CD1c-positive myeloid dendritic cell (primary cell): Measurements from ENCODE around the gene CDH4.
"Not testable (repeated sequence)": the region's sequence is repeated elsewhere in the genome, so short reads cannot be mapped to it uniquely, and the experiment has no call there.

Experiments
- DNase-seq: peaks from one replicate; pipeline ENCODE4 v3.0.0-alpha.2; 2016; ENCODE audit errors: extremely low spot score

The CDH4 gene

GRCh38 chr20:61942526-61942925 lies 690.5 kb downstream of the CDH4 start:
- no peak for DNase-seq

- not testable (repeated sequence) for DNase-seq
Observed at GRCh38 chr20:61944967-61945366, 692.9 kb downstream of the CDH4 start.

GRCh38 chr20:61945495-61945894 lies 693.4 kb downstream of the CDH4 start:
- DNase-seq: not testable (repeated sequence)

GRCh38 chr20:61948056-61948455 lies 696.0 kb downstream of the CDH4 start:
- not testable (repeated sequence) for DNase-seq

GRCh38 chr20:61948586-61949362 lies 696.7 kb downstream of the CDH4 start:
- DNase-seq: no peak

GRCh38 chr20:61949363-61949713 lies 697.3 kb downstream of the CDH4 start:
- DNase-seq: no peak

GRCh38 chr20:61949714-61950640 lies 697.9 kb downstream of the CDH4 start:
- no peak for DNase-seq

GRCh38 chr20:61950641-61951071 lies 698.6 kb downstream of the CDH4 start:
- no peak for DNase-seq

- no peak for DNase-seq
Observed at GRCh38 chr20:61951695-61952533, 699.9 kb downstream of the CDH4 start.

GRCh38 chr20:61953037-61954021 lies 701.3 kb downstream of the CDH4 start:
- DNase-seq: no peak

- no peak for DNase-seq
Observed at GRCh38 chr20:61954276-61955021, 702.4 kb downstream of the CDH4 start.

- DNase-seq: no peak
Observed at GRCh38 chr20:61955668-61956395, 703.8 kb downstream of the CDH4 start.

- no peak for DNase-seq
Observed at GRCh38 chr20:61956396-61957342, 704.6 kb downstream of the CDH4 start.

GRCh38 chr20:61957961-61958715 lies 706.1 kb downstream of the CDH4 start:
- DNase-seq: no peak

- no peak for DNase-seq
Observed at GRCh38 chr20:61958773-61959700, 707.0 kb downstream of the CDH4 start.

- DNase-seq: no peak
Observed at GRCh38 chr20:61960836-61961235, 708.8 kb downstream of the CDH4 start.
